ENCODE data around the gene ADRA2B.

- TF ChIP-seq SIN3A (IDR thresholded peaks at IDR 0.05; ENCODE audit: borderline replicate concordance, insufficient read depth, low read length) (no peak), POLR2AphosphoS5 (IDR thresholded peaks at IDR 0.05; ENCODE audit: low read depth, low read length) (no peak)
- TF ChIP-seq, protein P1, sequence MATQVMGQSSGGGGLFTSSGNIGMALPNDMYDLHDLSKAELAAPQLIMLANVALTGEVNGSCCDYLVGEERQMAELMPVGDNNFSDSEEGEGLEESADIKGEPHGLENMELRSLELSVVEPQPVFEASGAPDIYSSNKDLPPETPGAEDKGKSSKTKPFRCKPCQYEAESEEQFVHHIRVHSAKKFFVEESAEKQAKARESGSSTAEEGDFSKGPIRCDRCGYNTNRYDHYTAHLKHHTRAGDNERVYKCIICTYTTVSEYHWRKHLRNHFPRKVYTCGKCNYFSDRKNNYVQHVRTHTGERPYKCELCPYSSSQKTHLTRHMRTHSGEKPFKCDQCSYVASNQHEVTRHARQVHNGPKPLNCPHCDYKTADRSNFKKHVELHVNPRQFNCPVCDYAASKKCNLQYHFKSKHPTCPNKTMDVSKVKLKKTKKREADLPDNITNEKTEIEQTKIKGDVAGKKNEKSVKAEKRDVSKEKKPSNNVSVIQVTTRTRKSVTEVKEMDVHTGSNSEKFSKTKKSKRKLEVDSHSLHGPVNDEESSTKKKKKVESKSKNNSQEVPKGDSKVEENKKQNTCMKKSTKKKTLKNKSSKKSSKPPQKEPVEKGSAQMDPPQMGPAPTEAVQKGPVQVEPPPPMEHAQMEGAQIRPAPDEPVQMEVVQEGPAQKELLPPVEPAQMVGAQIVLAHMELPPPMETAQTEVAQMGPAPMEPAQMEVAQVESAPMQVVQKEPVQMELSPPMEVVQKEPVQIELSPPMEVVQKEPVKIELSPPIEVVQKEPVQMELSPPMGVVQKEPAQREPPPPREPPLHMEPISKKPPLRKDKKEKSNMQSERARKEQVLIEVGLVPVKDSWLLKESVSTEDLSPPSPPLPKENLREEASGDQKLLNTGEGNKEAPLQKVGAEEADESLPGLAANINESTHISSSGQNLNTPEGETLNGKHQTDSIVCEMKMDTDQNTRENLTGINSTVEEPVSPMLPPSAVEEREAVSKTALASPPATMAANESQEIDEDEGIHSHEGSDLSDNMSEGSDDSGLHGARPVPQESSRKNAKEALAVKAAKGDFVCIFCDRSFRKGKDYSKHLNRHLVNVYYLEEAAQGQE (IDR thresholded peaks at IDR 0.05; ENCODE audit: insufficient read depth in 1 of 2, low read depth in 2 of 2, low read length in 2 of 2), result no peak
These were observed 28.2 kb upstream of the ADRA2B start for GRCh38 chr2:96144481-96145035.

Measured in PFSK-1 (cell line).